Keratinocyte (primary cell): ENCODE measurements around the gene ITGAV. TPM values are rescaled to one million over a fixed set of nuclear protein-coding genes. Genes with fewer than 3 reads are reported as not detected.

Experiments
- DNase-seq: peaks from one replicate; pipeline ENCODE4 v3.0.0-alpha.2; 2011; ENCODE audit warnings: low read depth, missing footprints, low spot score
- FAIRE-seq: peaks from 2 replicates; lab custom pipeline; 2011; peaks lifted over from hg19 to GRCh38; lab: Jason Lieb, UNC
- H2AFZ ChIP-seq: 2 replicates; pipeline ENCODE4 v1.6.0; 2012; ENCODE audit warnings: low read length, control low read depth, inconsistent platforms; ENCODE audit not compliant: control insufficient read depth
- H3K27ac ChIP-seq: 2 replicates; pipeline ENCODE4 v1.5.1; 2011; ENCODE audit warnings: low read length; ENCODE audit not compliant: control insufficient read depth, insufficient read depth
- H3K27me3 ChIP-seq: 3 replicates; pipeline ENCODE4 v1.6.0; 2011; ENCODE audit warnings: low read length; ENCODE audit not compliant: control insufficient read depth, insufficient read depth; ENCODE audit errors: extremely low read depth
- H3K36me3 ChIP-seq, 2 experiments: 2 replicates in 1 of 2; 3 replicates in 1 of 2; pipeline ENCODE4 v1.5.1; 2011; ENCODE audit warnings: low read length in 2 of 2, mild to moderate bottlenecking in 1 of 2; ENCODE audit not compliant: control insufficient read depth in 2 of 2, insufficient read depth in 2 of 2; ENCODE audit errors: extremely low read depth in 1 of 2
- H3K4me1 ChIP-seq: 3 replicates; pipeline ENCODE4 v1.5.1; 2011; ENCODE audit warnings: low read length; ENCODE audit not compliant: control insufficient read depth, insufficient read depth; ENCODE audit errors: extremely low read depth
- H3K4me2 ChIP-seq: 3 replicates; pipeline ENCODE4 v1.6.0; 2011; ENCODE audit warnings: low read depth, low read length; ENCODE audit not compliant: control insufficient read depth, insufficient read depth; ENCODE audit errors: extremely low read depth
- H3K4me3 ChIP-seq, 3 experiments: fragments of 200-600 bp in 1 of 3; sonication (generic) in 1 of 3; 2 replicates in 2 of 3; 3 replicates in 1 of 3; pipeline ENCODE4 v1.5.1; 2011 to 2016; ENCODE audit warnings: low read length in 3 of 3, mild to moderate bottlenecking in 3 of 3, control low read depth in 2 of 3, inconsistent platforms in 1 of 3, low read depth in 1 of 3, mixed read lengths in 1 of 3, mixed run types in 1 of 3, moderate library complexity in 1 of 3; ENCODE audit not compliant: control insufficient read depth in 2 of 3, insufficient read depth in 2 of 3; ENCODE audit errors: extremely low read depth in 1 of 3
- H3K79me2 ChIP-seq: 2 replicates; pipeline ENCODE4 v1.6.0; 2012; ENCODE audit warnings: low read length; ENCODE audit not compliant: control insufficient read depth, insufficient read depth
- H3K9ac ChIP-seq: 3 replicates; pipeline ENCODE4 v1.6.0; 2011; ENCODE audit warnings: low read length; ENCODE audit not compliant: control insufficient read depth, insufficient read depth; ENCODE audit errors: extremely low read depth
- H3K9me1 ChIP-seq: 3 replicates; pipeline ENCODE4 v1.6.0; 2011; ENCODE audit warnings: low read length; ENCODE audit not compliant: control insufficient read depth, insufficient read depth; ENCODE audit errors: extremely low read depth
- H3K9me3 ChIP-seq: 2 replicates; pipeline ENCODE4 v1.5.1; 2012; ENCODE audit warnings: low read depth, low read length; ENCODE audit not compliant: control insufficient read depth
- H4K20me1 ChIP-seq: 3 replicates; pipeline ENCODE4 v1.6.0; 2011; ENCODE audit warnings: low read length; ENCODE audit not compliant: control insufficient read depth, insufficient read depth; ENCODE audit errors: extremely low read depth
- EZH2 ChIP-seq: IDR thresholded peaks from one replicate; pipeline ENCODE4 v1.6.1; 2012; ENCODE audit warnings: inconsistent platforms, mild to moderate bottlenecking, low read length, moderate library complexity
- dilution Hi-C: fragments of 300-500 bp; cut with MboI; formaldehyde crosslinking; loops from one replicate; pipeline ENCODE4 v1.7.0; 2020; ENCODE audit warnings: low sequenced_read_pairs; ENCODE audit not compliant: extremely low pct_ligation_motif_present
- polyA plus RNA-seq, 5 experiments: library from polyadenylated mRNA; depleted of rRNA in 3 of 5; stranded (reverse) in 3 of 5; stranded (forward) in 1 of 5; unstranded in 1 of 5; fragments of >200 nt; gene quantifications; 1 replicate in 1 of 5; 2 replicates in 3 of 5; 3 replicates in 1 of 5; pipeline versions ENCODE4 v1.2.1 to v1.2.3, GENCODE V29; 2011 to 2012; ENCODE audit warnings: missing spikeins in 2 of 5, low read depth in 1 of 5, low replicate concordance in 1 of 5
- TF ChIP-seq, protein P1 (sequence below), 3 experiments: IDR thresholded peaks in 1 of 3; conservative IDR thresholded peaks in 1 of 3; optimal IDR thresholded peaks in 1 of 3; 2 replicates in 2 of 3; 3 replicates in 1 of 3; pipeline versions ENCODE3 to v1.5.1; 2011; ENCODE audit warnings: low read length in 3 of 3, mild to moderate bottlenecking in 3 of 3, moderate library complexity in 2 of 3, control low read depth in 1 of 3, inconsistent platforms in 1 of 3; ENCODE audit not compliant: insufficient read depth in 2 of 3; ENCODE audit errors: extremely low read depth in 1 of 3

ITGAV gene
- polyA plus RNA-seq, 1 donor (not counting 4 experiments of a cell fraction or from before 2014, with no cell fraction given): 63.7 TPM

DNA sequence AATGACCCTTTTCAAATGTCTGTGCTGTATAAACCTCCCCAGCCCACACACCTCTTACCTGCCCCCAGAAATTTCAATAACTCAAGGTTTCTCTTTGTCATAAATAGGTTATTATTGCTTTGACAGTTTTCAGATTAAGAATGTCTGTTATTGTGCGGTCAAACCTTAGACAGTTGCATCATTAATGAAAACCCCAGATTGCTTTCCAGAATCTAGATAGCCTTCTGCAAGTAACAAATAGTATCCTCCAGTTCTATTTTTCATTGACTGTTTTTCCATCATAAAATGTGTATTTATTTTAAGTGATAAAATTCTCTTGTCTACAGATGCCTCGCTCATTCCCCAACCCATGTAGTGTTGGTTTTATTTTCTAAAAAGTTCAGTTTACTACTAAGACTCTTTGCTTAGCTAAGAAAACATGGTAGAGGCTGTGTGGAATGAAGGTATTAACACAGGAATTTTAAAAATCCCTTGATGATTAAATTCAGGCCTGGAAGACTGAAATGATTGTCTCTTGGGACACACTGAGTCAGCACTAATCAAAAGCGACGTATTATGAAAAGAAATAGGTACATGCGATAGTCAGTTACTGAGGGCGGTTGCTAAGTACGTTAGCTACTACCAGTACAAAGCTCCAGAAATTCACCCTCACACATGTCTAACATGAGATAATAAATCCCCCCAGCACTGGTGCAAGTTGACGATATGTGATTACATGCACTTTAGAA, 38.4 kb upstream of the ITGAV start:
- TF ChIP-seq, protein P1, sequence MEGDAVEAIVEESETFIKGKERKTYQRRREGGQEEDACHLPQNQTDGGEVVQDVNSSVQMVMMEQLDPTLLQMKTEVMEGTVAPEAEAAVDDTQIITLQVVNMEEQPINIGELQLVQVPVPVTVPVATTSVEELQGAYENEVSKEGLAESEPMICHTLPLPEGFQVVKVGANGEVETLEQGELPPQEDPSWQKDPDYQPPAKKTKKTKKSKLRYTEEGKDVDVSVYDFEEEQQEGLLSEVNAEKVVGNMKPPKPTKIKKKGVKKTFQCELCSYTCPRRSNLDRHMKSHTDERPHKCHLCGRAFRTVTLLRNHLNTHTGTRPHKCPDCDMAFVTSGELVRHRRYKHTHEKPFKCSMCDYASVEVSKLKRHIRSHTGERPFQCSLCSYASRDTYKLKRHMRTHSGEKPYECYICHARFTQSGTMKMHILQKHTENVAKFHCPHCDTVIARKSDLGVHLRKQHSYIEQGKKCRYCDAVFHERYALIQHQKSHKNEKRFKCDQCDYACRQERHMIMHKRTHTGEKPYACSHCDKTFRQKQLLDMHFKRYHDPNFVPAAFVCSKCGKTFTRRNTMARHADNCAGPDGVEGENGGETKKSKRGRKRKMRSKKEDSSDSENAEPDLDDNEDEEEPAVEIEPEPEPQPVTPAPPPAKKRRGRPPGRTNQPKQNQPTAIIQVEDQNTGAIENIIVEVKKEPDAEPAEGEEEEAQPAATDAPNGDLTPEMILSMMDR (optimal IDR thresholded peaks at IDR 0.05 in 1 of 3, IDR thresholded peaks at IDR 0.05 in 1 of 3, conservative IDR thresholded peaks at IDR 0.05 in 1 of 3; ENCODE audit: extremely low read depth in 1 of 3, insufficient read depth in 2 of 3, low read length in 3 of 3): no peak
- Histone ChIP-seq H3K79me2 (no peaks in the 10 kb centered on the region), H3K9me3 (no peaks in the 10 kb centered on the region), H3K27ac (no peak overlapping the region), H3K4me2 (no peak overlapping the region), H4K20me1 (no peaks in the 10 kb centered on the region), H3K36me3 (no peaks in the 10 kb centered on the region), H3K4me1 (peaks cover 7% of the 10 kb centered on the region), H2AFZ (no peak overlapping the region), H3K27me3 (no peaks in the 10 kb centered on the region), H3K4me3 (no peak overlapping the region), H3K9ac (no peak overlapping the region), H3K9me1 (no peaks in the 10 kb centered on the region)
- dilution Hi-C loops: no loop called here
- DNase-seq (no peak), FAIRE-seq (peak; percentile 13)

- Histone ChIP-seq H3K27ac (peak overlapping the region; percentile 9), H2AFZ (no peak overlapping the region), H3K4me2 (no peak overlapping the region), H3K79me2 (no peaks in the 10 kb centered on the region), H3K36me3 (no peaks in the 10 kb centered on the region), H4K20me1 (no peaks in the 10 kb centered on the region), H3K9me1 (no peaks in the 10 kb centered on the region), H3K9ac (no peak overlapping the region), H3K4me3 (no peak overlapping the region), H3K4me1 (peaks cover 7% of the 10 kb centered on the region), H3K27me3 (no peaks in the 10 kb centered on the region), H3K9me3 (no peaks in the 10 kb centered on the region)
- dilution Hi-C loops: no loop called here
- DNase-seq (no peak), FAIRE-seq (no peak)
- TF ChIP-seq, protein P1 (optimal IDR thresholded peaks at IDR 0.05 in 1 of 3, IDR thresholded peaks at IDR 0.05 in 1 of 3, conservative IDR thresholded peaks at IDR 0.05 in 1 of 3; ENCODE audit: extremely low read depth in 1 of 3, insufficient read depth in 2 of 3, low read length in 3 of 3): no peak
- TF ChIP-seq EZH2: no peak
Observed at GRCh38 chr2:186554429-186554828, 35.4 kb upstream of the ITGAV start.
